Endothelial cell of umbilical vein (primary cell): Measurements from ENCODE around the gene PSMB7. TPM values are rescaled to one million over a fixed set of nuclear protein-coding genes. Genes with fewer than 3 reads are reported as not detected.

Source experiments
- BruUV-seq: library from RNA; stranded (reverse); fragments of 400-500 nt; replicated peaks from 2 replicates; lab custom pipeline; 2021; lab: Mats Ljungman, UMichigan
- CTCF ChIA-PET: fragments of 300-600, 350-600 bp; sonication (Branson Sonifier 250); formaldehyde crosslinking; loops from one replicate; lab custom pipeline; 2021; ENCODE audit warnings: antibody characterized with exemption, inconsistent platforms; lab: Charles Lee
- POLR2A ChIA-PET: fragments of 300-600, 350-600 bp; sonication (Branson Sonifier 250); formaldehyde crosslinking; loops from one replicate; lab custom pipeline; 2021; ENCODE audit warnings: antibody characterized with exemption, inconsistent platforms; lab: Charles Lee
- DNase-seq: peaks from one replicate; pipeline ENCODE4 v3.0.0-alpha.2; 2011; ENCODE audit warnings: low read depth, low spot score
- FAIRE-seq: peaks from 2 replicates; lab custom pipeline; 2011; peaks lifted over from hg19 to GRCh38; lab: Jason Lieb, UNC
- H2AFZ ChIP-seq: 2 replicates; pipeline ENCODE4 v1.6.0; 2012; ENCODE audit warnings: low read depth, low read length, control low read depth, inconsistent platforms
- H3K27ac ChIP-seq: 2 replicates; pipeline ENCODE4 v1.5.1; 2011; ENCODE audit warnings: low read depth, mild to moderate bottlenecking, control low read depth, low read length, moderate library complexity; ENCODE audit not compliant: insufficient read depth
- H3K27me3 ChIP-seq, 2 experiments: 2 replicates each; pipeline versions ENCODE4 v1.6.0 to v1.6.1; 2011; ENCODE audit warnings: low read length in 2 of 2, mixed read lengths in 1 of 2; ENCODE audit not compliant: control insufficient read depth in 2 of 2, insufficient read depth in 2 of 2
- H3K36me3 ChIP-seq, 2 experiments: 2 replicates in 1 of 2; 3 replicates in 1 of 2; pipeline ENCODE4 v1.5.1; 2011; ENCODE audit warnings: low read length in 2 of 2, mild to moderate bottlenecking in 1 of 2, moderate library complexity in 1 of 2; ENCODE audit not compliant: control insufficient read depth in 2 of 2, insufficient read depth in 2 of 2; ENCODE audit errors: extremely low read depth in 1 of 2
- H3K4me1 ChIP-seq: 3 replicates; pipeline ENCODE4 v1.5.1; 2011; ENCODE audit warnings: mild to moderate bottlenecking, low read length; ENCODE audit not compliant: control insufficient read depth, insufficient read depth; ENCODE audit errors: extremely low read depth
- H3K4me2 ChIP-seq: 2 replicates; pipeline ENCODE4 v1.6.1; 2011; ENCODE audit warnings: low read length, control low read depth, mixed read lengths; ENCODE audit not compliant: insufficient read depth
- H3K4me3 ChIP-seq, 3 experiments: fragments of 200-600 bp in 1 of 3; sonication (generic), shearing (Covaris generic) in 1 of 3; replicated peaks in 1 of 3; 2 replicates each; pipeline ENCODE4 v1.5.1; 2011 to 2016; ENCODE audit warnings: control low read depth in 3 of 3, low read length in 3 of 3, mild to moderate bottlenecking in 2 of 3, inconsistent platforms in 1 of 3, low read depth in 1 of 3, moderate library complexity in 1 of 3; ENCODE audit not compliant: insufficient read depth in 1 of 3
- H3K79me2 ChIP-seq: 2 replicates; pipeline ENCODE4 v1.6.0; 2012; ENCODE audit warnings: low read length, inconsistent platforms; ENCODE audit not compliant: control insufficient read depth, insufficient read depth
- H3K9ac ChIP-seq: replicated peaks from 2 replicates; pipeline ENCODE3; 2011; ENCODE audit warnings: low read length, control low read depth; ENCODE audit not compliant: insufficient read depth; ENCODE audit errors: extremely low read depth
- H3K9me1 ChIP-seq: replicated peaks from 3 replicates; pipeline ENCODE4 v1.6.0; 2011; ENCODE audit warnings: mild to moderate bottlenecking, low read length; ENCODE audit not compliant: control insufficient read depth, insufficient read depth; ENCODE audit errors: extremely low read depth
- H3K9me3 ChIP-seq: replicated peaks from 2 replicates; pipeline ENCODE4 v1.5.1; 2012; ENCODE audit warnings: low read length, inconsistent platforms; ENCODE audit not compliant: control insufficient read depth, insufficient read depth
- H4K20me1 ChIP-seq: replicated peaks from 2 replicates; pipeline ENCODE3; 2011; ENCODE audit warnings: mild to moderate bottlenecking, low read length; ENCODE audit not compliant: control insufficient read depth, insufficient read depth; ENCODE audit errors: extremely low read depth
- CTCF ChIP-seq, 2 donors: IDR thresholded peaks; 1 replicate in 1 of 2; 2 replicates in 1 of 2; pipeline ENCODE4 v1.5.1; 2011; ENCODE audit warnings: low read length in 2 of 2, mild to moderate bottlenecking in 2 of 2, moderate library complexity in 2 of 2, control low read depth in 1 of 2, inconsistent platforms in 1 of 2, low read depth in 1 of 2; ENCODE audit not compliant: insufficient read depth in 1 of 2; ENCODE audit errors: extremely low read depth in 1 of 2
- EZH2 ChIP-seq: IDR thresholded peaks from 2 replicates; pipeline ENCODE4 v1.6.1; 2012; ENCODE audit warnings: borderline replicate concordance, low read depth, mild to moderate bottlenecking, moderate library complexity, low read length, inconsistent platforms; ENCODE audit not compliant: severe bottlenecking
- FOS ChIP-seq: IDR thresholded peaks from 2 replicates; pipeline ENCODE4 v1.6.1; 2011; ENCODE audit warnings: mild to moderate bottlenecking, low read length, moderate library complexity, borderline replicate concordance; ENCODE audit not compliant: insufficient read depth
- GATA2 ChIP-seq: IDR thresholded peaks from 2 replicates; pipeline ENCODE4 v1.7.0; 2011; ENCODE audit warnings: low read depth, mild to moderate bottlenecking, moderate library complexity, mixed read lengths, low read length; ENCODE audit not compliant: insufficient read length, insufficient read depth
- JUN ChIP-seq: IDR thresholded peaks from 2 replicates; pipeline ENCODE4 v1.6.1; 2011; ENCODE audit warnings: borderline replicate concordance, low read depth; ENCODE audit not compliant: insufficient read length, insufficient read depth
- MYC ChIP-seq: IDR thresholded peaks from one replicate; pipeline ENCODE4 v1.6.1; 2011; ENCODE audit warnings: mild to moderate bottlenecking, low read depth, low read length
- POLR2A ChIP-seq: IDR thresholded peaks from 2 replicates; pipeline ENCODE4 v1.6.1; 2012; ENCODE audit warnings: low read depth, mild to moderate bottlenecking, control low read depth, low read length
- POLR2AphosphoS5 ChIP-seq: IDR thresholded peaks from 2 replicates; pipeline ENCODE4 v1.6.1; 2012; ENCODE audit warnings: low read depth, mild to moderate bottlenecking, control low read depth, low read length, moderate library complexity; ENCODE audit not compliant: insufficient read depth
- dilution Hi-C: fragments of 300-500 bp; cut with MboI; formaldehyde crosslinking; loops from one replicate; pipeline ENCODE4 v1.15.0; 2019; ENCODE audit warnings: low sequenced_read_pairs; ENCODE audit not compliant: extremely low pct_ligation_motif_present
- intact Hi-C: fragments of 100-400 bp; cut with micrococcal nuclease; formaldehyde crosslinking; loops from one replicate; pipeline ENCODE4 v1.10.0; 2022
- polyA plus RNA-seq, 4 experiments: library from polyadenylated mRNA; depleted of rRNA in 3 of 4; stranded (reverse) in 3 of 4; unstranded in 1 of 4; fragments of >200 nt; gene quantifications; 2 replicates each; pipeline versions ENCODE4 v1.2.1 to v1.2.3, GENCODE V29; 2011 to 2012; ENCODE audit warnings: missing spikeins in 1 of 4
- total RNA-seq: library from RNA; stranded (reverse); gene quantifications from 2 replicates; pipeline ENCODE4 v1.2.3, GENCODE V29; 2021
- TF ChIP-seq, protein P1 (sequence below): IDR thresholded peaks from 2 replicates; pipeline ENCODE4 v1.6.1; 2011; ENCODE audit not compliant: insufficient read depth, insufficient read length

The PSMB7 gene
- total and polyA plus RNA-seq, 2 donors (not counting 3 experiments of a cell fraction or from before 2014, with no cell fraction given) = 227 to 366 TPM

- no peaks in the 10 kb centered on the region for H3K9me1 ChIP-seq
- no peak for TF ChIP-seq POLR2AphosphoS5
- TF ChIP-seq CTCF (IDR thresholded peaks at IDR 0.05; ENCODE audit: extremely low read depth in 1 of 2, insufficient read depth in 1 of 2, low read depth in 1 of 2, low read length in 2 of 2) = no peak
- TF ChIP-seq GATA2 = no peak
- TF ChIP-seq JUN = no peak
- no peak for TF ChIP-seq POLR2A
- no peak for TF ChIP-seq MYC
- no peak for TF ChIP-seq EZH2
- TF ChIP-seq FOS = no peak
- TF ChIP-seq, protein P1, sequence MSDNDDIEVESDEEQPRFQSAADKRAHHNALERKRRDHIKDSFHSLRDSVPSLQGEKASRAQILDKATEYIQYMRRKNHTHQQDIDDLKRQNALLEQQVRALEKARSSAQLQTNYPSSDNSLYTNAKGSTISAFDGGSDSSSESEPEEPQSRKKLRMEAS = no peak
- H3K4me1 ChIP-seq = peaks cover 34% of the 10 kb centered on the region
- no peak for DNase-seq
- intact Hi-C loops (no loop called here), dilution Hi-C loops (loop anchor here (25.0 kb wide), 1 partner anchor 91 kb away; no protein-coding TSS in a partner anchor)
- no peaks in the 10 kb centered on the region for H3K9me3 ChIP-seq
- no peaks in the 10 kb centered on the region for H4K20me1 ChIP-seq
- no peak overlapping the region for H3K4me2 ChIP-seq
- no peak overlapping the region for H3K9ac ChIP-seq
- BruUV-seq = no TSS peak
- no peaks in the 10 kb centered on the region for H3K27me3 ChIP-seq
- CTCF ChIA-PET = interaction anchor here (0.5 to 4.7 kb wide), 2 partner anchors 171 to 883 kb away, joined by 3 to 29 read pairs; no protein-coding TSS in a partner anchor
- FAIRE-seq = no peak
- peaks cover 5 to 19% of the 10 kb centered on the region in 2 experiments for H3K36me3 ChIP-seq
- no peak overlapping the region for H2AFZ ChIP-seq
- no peak overlapping the region for H3K27ac ChIP-seq
- peaks cover 52% of the 10 kb centered on the region for H3K79me2 ChIP-seq
- POLR2A ChIA-PET = no interaction called here
- H3K4me3 ChIP-seq = no peak overlapping the region
These were observed 111.5 kb downstream of the PSMB7 start for GRCh38 chr9:124303762-124304161.

Other genes with a start within 250 kb of the PSMB7 start
- gene NEK6, start 157.5 kb downstream of the PSMB7 start, total RNA-seq = 65.9 and 67.1 TPM in 2 replicates
- gene NEK6, start 157.5 kb downstream of the PSMB7 start, polyA plus RNA-seq = 64.3 and 96.1 TPM in 2 replicates
- not detected in 2 replicates for gene ADGRD2, start 35.0 kb upstream of the PSMB7 start, total RNA-seq
- not detected in 2 replicates for gene ADGRD2, start 35.0 kb upstream of the PSMB7 start, polyA plus RNA-seq
- gene NR5A1, start 92.0 kb upstream of the PSMB7 start, total RNA-seq = not detected in 2 replicates
- not detected in 2 replicates for gene NR5A1, start 92.0 kb upstream of the PSMB7 start, polyA plus RNA-seq